ENCODE data around the gene NBAS. TPM values are rescaled to one million over a fixed set of nuclear protein-coding genes. Genes with fewer than 3 reads are reported as not detected.

Gene NBAS
- total RNA-seq, 1 experiment from 2014 or later = 32.5 TPM

- Histone ChIP-seq H3K14ac (ENCODE audit: insufficient read depth, low read length) (no peak overlapping the region), H3K9me3 (ENCODE audit: control insufficient read depth, low read depth, low read length) (no peaks in the 10 kb centered on the region), H3K79me1 (ENCODE audit: insufficient read depth, low read depth, low read length, poor library complexity, severe bottlenecking) (no peaks in the 10 kb centered on the region), H2BK20ac (ENCODE audit: low read depth, low read length, poor library complexity, severe bottlenecking) (no peak overlapping the region), H2BK120ac (ENCODE audit: low read depth, low read length, poor library complexity, severe bottlenecking) (no peak overlapping the region), H3K23me2 (ENCODE audit: insufficient read length, low read depth, low read length, poor library complexity, severe bottlenecking) (no peaks in the 10 kb centered on the region), H3K27ac (ENCODE audit: insufficient read length, low read depth, low read length) (no peak overlapping the region), H2AK5ac (ENCODE audit: insufficient read length, low read length) (no peak overlapping the region), H2AFZ (ENCODE audit: low read length) (no peak overlapping the region), H2BK15ac (ENCODE audit: low read depth, low read length) (no peak overlapping the region), H3K79me2 (ENCODE audit: insufficient read depth, low read length) (no peaks in the 10 kb centered on the region), H3K4me2 (ENCODE audit: insufficient read depth, insufficient read length, low read length) (no peak overlapping the region), H2BK5ac (ENCODE audit: insufficient read length, low read length) (no peak overlapping the region), H3K18ac (ENCODE audit: insufficient read length, low read depth, low read length) (no peak overlapping the region), H4K5ac (ENCODE audit: insufficient read length, low read depth, low read length) (no peak overlapping the region), H4K91ac (ENCODE audit: insufficient read length, low read depth, low read length) (no peak overlapping the region), H3T11ph (ENCODE audit: low read length) (no peak overlapping the region), H2BK12ac (ENCODE audit: insufficient read length, low read depth, low read length) (no peak overlapping the region), H3K27me3 (ENCODE audit: insufficient read depth, low read length) (no peaks in the 10 kb centered on the region), H3K56ac (ENCODE audit: insufficient read length, low read depth, low read length) (no peak overlapping the region), H4K8ac (replicated peaks; ENCODE audit: insufficient read length, low read depth, low read length) (no peak overlapping the region), H4K20me1 (ENCODE audit: control insufficient read depth, insufficient read depth, insufficient read length) (no peaks in the 10 kb centered on the region), H3K23ac (ENCODE audit: insufficient read length, low read depth, low read length) (no peak overlapping the region), H3K4me1 (ENCODE audit: insufficient read depth, low read length) (no peaks in the 10 kb centered on the region; the same call in 1 of the 2 replicates), H3K9ac (ENCODE audit: extremely low read depth, insufficient read length, low read length) (no peak overlapping the region), H3K4ac (ENCODE audit: low read depth, low read length) (no peak overlapping the region)
- no peaks in the 10 kb centered on the region for H3K9me3 Mint-ChIP-seq
- no peaks in the 10 kb centered on the region for H3K27me3 Mint-ChIP-seq (ENCODE audit: low read depth)
- peaks cover 6 to 11% of the 10 kb centered on the region in 2 experiments for H3K4me1 Mint-ChIP-seq
- H3K4me3 Mint-ChIP-seq = no peak overlapping the region
- H3K27ac Mint-ChIP-seq = no peak overlapping the region
- no peak for DNase-seq
- no peak for TF ChIP-seq CTCF (conservative IDR thresholded peaks at IDR 0.05)
- H3K36me3 Mint-ChIP-seq (ENCODE audit: insufficient read depth in 1 of 3, low read depth in 3 of 3) = peaks cover 0 to 1% (median 0%) of the 10 kb centered on the region in 3 experiments; a peak in 2 of 7 replicates
These were observed 133.1 kb downstream of the NBAS start for GRCh38 chr2:15427987-15428386.
